DOHH2 (cell line): ENCODE results near the gene KLK3.

Experiments
- H3F3A ChIP-seq: fragments of 200-600 bp; sonication (generic), shearing (Covaris generic); 2 replicates; pipeline ENCODE4 v1.6.0; 2016; ENCODE audit warnings: antibody characterized with exemption, mild to moderate bottlenecking; ENCODE audit not compliant: control insufficient read depth, insufficient read depth
- H3K27ac ChIP-seq: fragments of 200-600 bp; sonication (generic); 2 replicates; pipeline ENCODE4 v1.5.1; 2014; ENCODE audit warnings: low read depth, mild to moderate bottlenecking, low read length, moderate library complexity
- H3K27me3 ChIP-seq: fragments of 200-600 bp; sonication (generic); 2 replicates; pipeline ENCODE4 v1.6.1; 2014; ENCODE audit warnings: mild to moderate bottlenecking, low read length, mixed read lengths; ENCODE audit not compliant: control insufficient read depth
- H3K36me3 ChIP-seq: fragments of 200-600 bp; sonication (generic); 2 replicates; pipeline ENCODE4 v1.6.1; 2014; ENCODE audit warnings: mild to moderate bottlenecking, low read length, moderate library complexity, mixed read lengths; ENCODE audit not compliant: control insufficient read depth
- H3K4me1 ChIP-seq: fragments of 200-600 bp; sonication (generic); 2 replicates; pipeline ENCODE4 v1.6.1; 2014; ENCODE audit warnings: mild to moderate bottlenecking, low read length, mixed read lengths; ENCODE audit not compliant: control insufficient read depth
- H3K4me2 ChIP-seq: fragments of 200-600 bp; sonication (generic); 2 replicates; pipeline ENCODE4 v1.6.0; 2014; ENCODE audit warnings: mild to moderate bottlenecking, low read length, moderate library complexity
- H3K4me3 ChIP-seq: fragments of 200-600 bp; sonication (generic); 2 replicates; pipeline ENCODE4 v1.5.1; 2014; ENCODE audit warnings: mild to moderate bottlenecking, low read length, mixed read lengths
- H3K79me2 ChIP-seq: fragments of 200-600 bp; sonication (generic); 2 replicates; pipeline ENCODE4 v1.6.1; 2014; ENCODE audit warnings: mild to moderate bottlenecking, low read length, mixed read lengths; ENCODE audit not compliant: control insufficient read depth
- H3K9me2 ChIP-seq: fragments of 200-600 bp; sonication (generic); replicated peaks from 2 replicates; pipeline ENCODE4 v1.6.1; 2014; ENCODE audit warnings: mild to moderate bottlenecking, low read length, mixed read lengths; ENCODE audit not compliant: control insufficient read depth
- H3K9me3 ChIP-seq: fragments of 200-600 bp; sonication (generic); 2 replicates; pipeline ENCODE4 v1.6.1; 2014; ENCODE audit warnings: antibody characterized with exemption, low read length, mixed read lengths; ENCODE audit not compliant: control insufficient read depth, insufficient read depth
- H4K20me1 ChIP-seq: fragments of 200-600 bp; sonication (generic); 2 replicates; pipeline ENCODE4 v1.6.0; 2014; ENCODE audit warnings: low read depth, mild to moderate bottlenecking, antibody characterized with exemption, low read length, moderate library complexity; ENCODE audit not compliant: control insufficient read depth, insufficient read depth
- EZH2phosphoT487 ChIP-seq: fragments of 200-600 bp; sonication (generic); IDR thresholded peaks from 2 replicates; pipeline ENCODE4 v1.6.1; 2017; ENCODE audit warnings: borderline replicate concordance, mild to moderate bottlenecking, antibody characterized with exemption, low read length, moderate library complexity, mixed read lengths
- TF ChIP-seq, protein P1 (sequence below): fragments of 200-600 bp; sonication (generic); IDR thresholded peaks from one replicate; pipeline ENCODE4 v1.5.1; 2014; ENCODE audit warnings: antibody characterized with exemption, mild to moderate bottlenecking, low read depth, low read length; ENCODE audit not compliant: poor library complexity, severe bottlenecking

Gene KLK3

DNA sequence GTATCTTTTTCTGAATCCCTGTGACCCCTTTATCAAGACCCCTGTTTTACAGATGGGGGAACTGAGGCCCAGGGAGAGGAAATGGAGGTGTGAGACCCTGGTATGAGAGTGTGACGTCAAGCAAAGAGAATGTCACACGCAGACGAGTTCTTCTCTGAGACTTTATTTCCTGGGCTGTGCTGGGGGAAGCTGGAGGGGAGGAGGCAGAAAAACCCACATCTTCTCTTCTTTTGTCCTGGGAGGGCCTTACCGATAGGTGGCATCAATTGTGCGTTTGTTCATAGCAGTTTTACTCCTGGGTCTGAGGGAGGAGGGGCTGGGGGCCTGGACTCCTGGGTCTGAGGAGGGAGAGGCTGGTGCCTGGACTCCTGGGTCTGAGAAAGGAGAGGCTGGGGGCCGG, 16.5 kb upstream of the KLK3 start:
- Histone ChIP-seq H3K36me3 (no peaks in the 10 kb centered on the region), H3K27me3 (peaks cover 23% of the 10 kb centered on the region), H3K4me1 (peaks cover 13% of the 10 kb centered on the region), H3K9me3 (no peaks in the 10 kb centered on the region), H3K4me3 (no peak overlapping the region), H3K27ac (no peak overlapping the region), H4K20me1 (no peaks in the 10 kb centered on the region), H3K79me2 (no peaks in the 10 kb centered on the region), H3F3A (no peaks in the 10 kb centered on the region), H3K9me2 (no peaks in the 10 kb centered on the region), H3K4me2 (no peak overlapping the region)
- TF ChIP-seq, protein P1, sequence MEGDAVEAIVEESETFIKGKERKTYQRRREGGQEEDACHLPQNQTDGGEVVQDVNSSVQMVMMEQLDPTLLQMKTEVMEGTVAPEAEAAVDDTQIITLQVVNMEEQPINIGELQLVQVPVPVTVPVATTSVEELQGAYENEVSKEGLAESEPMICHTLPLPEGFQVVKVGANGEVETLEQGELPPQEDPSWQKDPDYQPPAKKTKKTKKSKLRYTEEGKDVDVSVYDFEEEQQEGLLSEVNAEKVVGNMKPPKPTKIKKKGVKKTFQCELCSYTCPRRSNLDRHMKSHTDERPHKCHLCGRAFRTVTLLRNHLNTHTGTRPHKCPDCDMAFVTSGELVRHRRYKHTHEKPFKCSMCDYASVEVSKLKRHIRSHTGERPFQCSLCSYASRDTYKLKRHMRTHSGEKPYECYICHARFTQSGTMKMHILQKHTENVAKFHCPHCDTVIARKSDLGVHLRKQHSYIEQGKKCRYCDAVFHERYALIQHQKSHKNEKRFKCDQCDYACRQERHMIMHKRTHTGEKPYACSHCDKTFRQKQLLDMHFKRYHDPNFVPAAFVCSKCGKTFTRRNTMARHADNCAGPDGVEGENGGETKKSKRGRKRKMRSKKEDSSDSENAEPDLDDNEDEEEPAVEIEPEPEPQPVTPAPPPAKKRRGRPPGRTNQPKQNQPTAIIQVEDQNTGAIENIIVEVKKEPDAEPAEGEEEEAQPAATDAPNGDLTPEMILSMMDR: peak; percentile 55
- no peak for TF ChIP-seq EZH2phosphoT487

DNA sequence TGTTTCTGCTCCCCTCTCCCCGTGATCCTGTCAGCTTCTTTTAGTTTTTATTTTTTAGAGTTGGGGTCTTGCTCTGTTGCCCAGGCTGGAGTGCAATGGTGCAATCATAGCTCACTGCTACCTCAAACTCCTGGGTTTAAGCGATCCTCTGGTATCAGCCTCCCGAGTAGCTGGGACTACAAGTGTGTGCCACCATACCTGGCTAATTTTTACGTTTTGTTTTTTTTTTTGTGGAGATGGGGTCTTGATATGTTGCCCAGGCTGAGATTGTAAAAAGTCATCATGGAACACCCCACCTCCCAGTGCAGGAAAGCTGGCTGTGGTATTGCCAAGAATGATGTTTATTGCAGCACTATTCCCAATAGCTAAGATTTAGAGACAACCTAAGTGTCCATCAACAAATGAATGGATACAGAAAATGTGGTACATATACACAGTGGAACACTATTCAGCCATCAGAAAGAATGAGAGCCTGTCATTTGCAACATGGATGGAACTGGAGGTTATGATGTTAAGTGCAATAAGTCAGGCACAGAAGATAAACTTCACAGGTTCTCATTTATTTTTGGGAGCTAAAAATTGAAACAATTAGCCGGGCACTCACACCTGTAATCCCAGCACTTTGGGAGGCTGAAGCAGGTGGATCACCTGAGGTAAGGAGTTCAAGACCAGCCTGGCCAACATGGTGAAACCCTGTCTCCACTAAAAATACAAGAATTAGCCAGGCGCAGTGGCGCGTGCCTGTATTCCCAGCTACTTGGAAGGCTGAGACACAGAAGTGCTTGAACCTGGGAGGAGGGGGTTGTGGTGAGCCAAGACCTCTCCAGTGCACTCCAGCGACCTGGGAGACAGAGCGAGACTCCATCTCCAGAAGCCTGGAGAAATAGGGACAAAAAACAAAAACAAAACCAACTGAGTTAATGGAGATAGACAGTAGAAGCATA, 14.7 kb upstream of the KLK3 start:
- TF ChIP-seq, protein P1: no peak
- no peak for TF ChIP-seq EZH2phosphoT487
- Histone ChIP-seq H3K27me3 (peaks cover 24% of the 10 kb centered on the region), H3K36me3 (no peaks in the 10 kb centered on the region), H3K9me2 (no peaks in the 10 kb centered on the region), H3K4me1 (peaks cover 12% of the 10 kb centered on the region), H3K9me3 (no peaks in the 10 kb centered on the region), H3K27ac (no peak overlapping the region), H3K79me2 (no peaks in the 10 kb centered on the region), H3F3A (no peaks in the 10 kb centered on the region), H4K20me1 (no peaks in the 10 kb centered on the region), H3K4me2 (no peak overlapping the region), H3K4me3 (no peak overlapping the region)

DNA sequence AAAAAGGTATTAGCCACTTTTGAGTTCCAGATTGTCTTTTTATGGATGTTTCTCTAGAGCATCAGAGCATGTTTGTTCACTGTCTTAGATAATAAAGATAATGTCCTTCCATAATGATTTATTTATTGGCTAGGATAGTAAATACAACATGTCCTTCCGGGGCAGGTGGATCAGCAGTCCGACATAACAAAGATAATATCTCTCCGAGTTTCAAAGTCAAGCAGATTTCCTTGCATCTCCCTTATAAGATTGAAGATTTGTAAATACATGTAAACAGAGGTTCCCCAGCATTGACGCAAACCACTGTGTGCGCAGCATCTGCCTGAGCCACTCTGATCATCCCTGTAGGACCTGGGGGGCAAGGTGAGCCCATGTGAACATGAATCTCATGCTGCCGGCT, 12.6 kb upstream of the KLK3 start:
- H3K9me2 ChIP-seq: no peaks in the 10 kb centered on the region
- no peak overlapping the region for H3K27ac ChIP-seq
- no peaks in the 10 kb centered on the region for H3K36me3 ChIP-seq
- no peak overlapping the region for H3K4me3 ChIP-seq
- no peak for TF ChIP-seq EZH2phosphoT487
- TF ChIP-seq, protein P1: no peak
- no peak overlapping the region for H3K4me2 ChIP-seq
- no peaks in the 10 kb centered on the region for H3K9me3 ChIP-seq
- H3K4me1 ChIP-seq: no peaks in the 10 kb centered on the region
- no peaks in the 10 kb centered on the region for H3F3A ChIP-seq
- peaks cover 5% of the 10 kb centered on the region; the same call in 1 of the 2 replicates for H3K27me3 ChIP-seq
- no peaks in the 10 kb centered on the region for H3K79me2 ChIP-seq
- H4K20me1 ChIP-seq: no peaks in the 10 kb centered on the region
